Measurements from ENCODE around the gene EPHA6. TPM values are rescaled to one million over a fixed set of nuclear protein-coding genes. Genes with fewer than 3 reads are reported as not detected.

The EPHA6 gene
- total and polyA plus RNA-seq, 2 experiments from 2014 or later, result not detected

GRCh38 chr3:97705764-97706163 lies 891.4 kb downstream of the EPHA6 start:
- Histone ChIP-seq H2AFZ (no peak overlapping the region), H3K27me3 (replicated peaks; ENCODE audit: insufficient read depth) (no peaks in the 10 kb centered on the region), H3K4me2 (ENCODE audit: unreplicated experiment) (no peak overlapping the region), H4K20me1 (ENCODE audit: insufficient read depth) (no peaks in the 10 kb centered on the region), H3K4me1 (ENCODE audit: insufficient read depth) (no peaks in the 10 kb centered on the region), H3K36me3 (ENCODE audit: low read depth) (no peaks in the 10 kb centered on the region), H3K9ac (no peak overlapping the region), H3K9me2 (ENCODE audit: insufficient read depth) (no peaks in the 10 kb centered on the region), H3K27ac (no peak overlapping the region), H3K4me3 (no peak overlapping the region), H3K79me2 (ENCODE audit: insufficient read depth) (no peaks in the 10 kb centered on the region), H3F3A (ENCODE audit: insufficient read depth) (no peaks in the 10 kb centered on the region), H3K9me3 (ENCODE audit: low read depth) (no peaks in the 10 kb centered on the region)
- WGBS, 2 experiments (ENCODE audit: low coverage in 1 of 2, low lambda C conversion rate in 2 of 2, missing lambda C conversion rate in 2 of 2), result 46 to 57% methylated on average over 2 of the region's 2 CpGs
- TF ChIP-seq EZH2phosphoT487 (IDR thresholded peaks at IDR 0.05; ENCODE audit: insufficient read depth, low read depth) (no peak), EZH2 (IDR thresholded peaks at IDR 0.05; ENCODE audit: insufficient read depth, poor library complexity, severe bottlenecking) (no peak)
- DNase-seq, result no peak
- in situ Hi-C loops (cut with MboI), result no loop called here

GRCh38 chr3:97706226-97706625 lies 891.8 kb downstream of the EPHA6 start:
- no peaks in the 10 kb centered on the region for H4K20me1 ChIP-seq (ENCODE audit: insufficient read depth)
- no peaks in the 10 kb centered on the region for H3K4me1 ChIP-seq (ENCODE audit: insufficient read depth)
- 32 to 33% methylated on average over 4 of the region's 4 CpGs for whole genome bisulfite sequencing, 2 experiments (ENCODE audit: low coverage in 1 of 2, low lambda C conversion rate in 2 of 2, missing lambda C conversion rate in 2 of 2)
- H3K9me2 ChIP-seq (ENCODE audit: insufficient read depth), result no peaks in the 10 kb centered on the region
- no peak overlapping the region for H2AFZ ChIP-seq
- no peak overlapping the region for H3K4me2 ChIP-seq (ENCODE audit: unreplicated experiment)
- no peaks in the 10 kb centered on the region for H3K79me2 ChIP-seq (ENCODE audit: insufficient read depth)
- H3F3A ChIP-seq (ENCODE audit: insufficient read depth), result no peaks in the 10 kb centered on the region
- H3K36me3 ChIP-seq (ENCODE audit: low read depth), result no peaks in the 10 kb centered on the region
- TF ChIP-seq EZH2 (IDR thresholded peaks at IDR 0.05; ENCODE audit: insufficient read depth, poor library complexity, severe bottlenecking) (no peak), EZH2phosphoT487 (IDR thresholded peaks at IDR 0.05; ENCODE audit: insufficient read depth, low read depth) (no peak)
- H3K4me3 ChIP-seq, result no peak overlapping the region
- in situ Hi-C loops (cut with MboI), result no loop called here
- no peak for DNase-seq
- H3K9ac ChIP-seq, result no peak overlapping the region
- no peaks in the 10 kb centered on the region for H3K27me3 ChIP-seq (replicated peaks; ENCODE audit: insufficient read depth)
- H3K9me3 ChIP-seq (ENCODE audit: low read depth), result no peaks in the 10 kb centered on the region
- H3K27ac ChIP-seq, result no peak overlapping the region

GRCh38 chr3:97711654-97712053 lies 897.3 kb downstream of the EPHA6 start:
- in situ Hi-C loops (cut with MboI), result no loop called here
- no peak for DNase-seq
- no peak for TF ChIP-seq EZH2 (IDR thresholded peaks at IDR 0.05; ENCODE audit: insufficient read depth, poor library complexity, severe bottlenecking)

GRCh38 chr3:97712919-97713318 lies 898.5 kb downstream of the EPHA6 start:
- no peak overlapping the region for H3K4me2 ChIP-seq (ENCODE audit: unreplicated experiment)
- no peaks in the 10 kb centered on the region for H3K9me3 ChIP-seq (ENCODE audit: low read depth)
- H3K4me3 ChIP-seq, result no peak overlapping the region
- no peaks in the 10 kb centered on the region for H3F3A ChIP-seq (ENCODE audit: insufficient read depth)
- no peaks in the 10 kb centered on the region for H3K4me1 ChIP-seq (ENCODE audit: insufficient read depth)
- no peaks in the 10 kb centered on the region for H4K20me1 ChIP-seq (ENCODE audit: insufficient read depth)
- no peaks in the 10 kb centered on the region for H3K9me2 ChIP-seq (ENCODE audit: insufficient read depth)
- H3K9ac ChIP-seq, result no peak overlapping the region
- H3K36me3 ChIP-seq (ENCODE audit: low read depth), result no peaks in the 10 kb centered on the region
- no peaks in the 10 kb centered on the region for H3K79me2 ChIP-seq (ENCODE audit: insufficient read depth)
- 8 to 10% methylated on average over 3 of the region's 3 CpGs for WGBS, 2 experiments (ENCODE audit: low coverage in 1 of 2, low lambda C conversion rate in 2 of 2, missing lambda C conversion rate in 2 of 2)
- TF ChIP-seq EZH2phosphoT487 (IDR thresholded peaks at IDR 0.05; ENCODE audit: insufficient read depth, low read depth) (no peak), EZH2 (IDR thresholded peaks at IDR 0.05; ENCODE audit: insufficient read depth, poor library complexity, severe bottlenecking) (no peak)
- DNase-seq, result no peak
- no peak overlapping the region for H2AFZ ChIP-seq
- no peaks in the 10 kb centered on the region for H3K27me3 ChIP-seq (replicated peaks; ENCODE audit: insufficient read depth)
- in situ Hi-C loops (cut with MboI), result no loop called here
- no peak overlapping the region for H3K27ac ChIP-seq

More at GRCh38 chr3:97711654-97712053, 897.3 kb downstream of the EPHA6 start:
- no peaks in the 10 kb centered on the region for H3K4me1 ChIP-seq (ENCODE audit: insufficient read depth)
- H3K27ac ChIP-seq, result no peak overlapping the region
- H3K27me3 ChIP-seq (replicated peaks; ENCODE audit: insufficient read depth), result no peaks in the 10 kb centered on the region
- no peaks in the 10 kb centered on the region for H3K79me2 ChIP-seq (ENCODE audit: insufficient read depth)
- H3F3A ChIP-seq (ENCODE audit: insufficient read depth), result no peaks in the 10 kb centered on the region
- H3K9me2 ChIP-seq (ENCODE audit: insufficient read depth), result no peaks in the 10 kb centered on the region
- no peak overlapping the region for H3K4me3 ChIP-seq
- H3K36me3 ChIP-seq (ENCODE audit: low read depth), result no peaks in the 10 kb centered on the region
- H3K9ac ChIP-seq, result no peak overlapping the region
- H3K4me2 ChIP-seq (ENCODE audit: unreplicated experiment), result no peak overlapping the region
- no peak overlapping the region for H2AFZ ChIP-seq
- H3K9me3 ChIP-seq (ENCODE audit: low read depth), result no peaks in the 10 kb centered on the region
- H4K20me1 ChIP-seq (ENCODE audit: insufficient read depth), result no peaks in the 10 kb centered on the region

- 6 to 14% methylated on average over 1 of the region's 1 CpG for WGBS, 2 experiments (ENCODE audit: low coverage in 1 of 2, low lambda C conversion rate in 2 of 2, missing lambda C conversion rate in 2 of 2)
- no peak for DNase-seq
Observed at GRCh38 chr3:97713634-97714033, 899.2 kb downstream of the EPHA6 start.

More at GRCh38 chr3:97713634-97714033, 899.2 kb downstream of the EPHA6 start:
- no peaks in the 10 kb centered on the region for H3K27me3 ChIP-seq (replicated peaks; ENCODE audit: insufficient read depth)
- no peak overlapping the region for H3K4me2 ChIP-seq (ENCODE audit: unreplicated experiment)
- TF ChIP-seq EZH2phosphoT487 (IDR thresholded peaks at IDR 0.05; ENCODE audit: insufficient read depth, low read depth) (no peak), EZH2 (IDR thresholded peaks at IDR 0.05; ENCODE audit: insufficient read depth, poor library complexity, severe bottlenecking) (no peak)
- H3K9me3 ChIP-seq (ENCODE audit: low read depth), result no peaks in the 10 kb centered on the region
- no peak overlapping the region for H3K4me3 ChIP-seq
- no peaks in the 10 kb centered on the region for H3F3A ChIP-seq (ENCODE audit: insufficient read depth)
- H3K4me1 ChIP-seq (ENCODE audit: insufficient read depth), result no peaks in the 10 kb centered on the region
- H2AFZ ChIP-seq, result no peak overlapping the region
- no peak overlapping the region for H3K27ac ChIP-seq
- no peaks in the 10 kb centered on the region for H3K79me2 ChIP-seq (ENCODE audit: insufficient read depth)
- in situ Hi-C loops (cut with MboI), result no loop called here
- H3K9me2 ChIP-seq (ENCODE audit: insufficient read depth), result no peaks in the 10 kb centered on the region
- no peaks in the 10 kb centered on the region for H3K36me3 ChIP-seq (ENCODE audit: low read depth)
- no peak overlapping the region for H3K9ac ChIP-seq
- no peaks in the 10 kb centered on the region for H4K20me1 ChIP-seq (ENCODE audit: insufficient read depth)

All from GM23248 (cell line).